HG03565 (cell line): ENCODE data around the gene ATRAID.

ENCODE experiments used
- ATAC-seq: cut with Tn5 transposase; IDR thresholded peaks from one replicate; pipeline ENCODE4 v1.9.1; 2021; ENCODE audit warnings: mild to moderate bottlenecking, moderate library complexity; ENCODE audit not compliant: unreplicated experiment

ATRAID gene

DNA sequence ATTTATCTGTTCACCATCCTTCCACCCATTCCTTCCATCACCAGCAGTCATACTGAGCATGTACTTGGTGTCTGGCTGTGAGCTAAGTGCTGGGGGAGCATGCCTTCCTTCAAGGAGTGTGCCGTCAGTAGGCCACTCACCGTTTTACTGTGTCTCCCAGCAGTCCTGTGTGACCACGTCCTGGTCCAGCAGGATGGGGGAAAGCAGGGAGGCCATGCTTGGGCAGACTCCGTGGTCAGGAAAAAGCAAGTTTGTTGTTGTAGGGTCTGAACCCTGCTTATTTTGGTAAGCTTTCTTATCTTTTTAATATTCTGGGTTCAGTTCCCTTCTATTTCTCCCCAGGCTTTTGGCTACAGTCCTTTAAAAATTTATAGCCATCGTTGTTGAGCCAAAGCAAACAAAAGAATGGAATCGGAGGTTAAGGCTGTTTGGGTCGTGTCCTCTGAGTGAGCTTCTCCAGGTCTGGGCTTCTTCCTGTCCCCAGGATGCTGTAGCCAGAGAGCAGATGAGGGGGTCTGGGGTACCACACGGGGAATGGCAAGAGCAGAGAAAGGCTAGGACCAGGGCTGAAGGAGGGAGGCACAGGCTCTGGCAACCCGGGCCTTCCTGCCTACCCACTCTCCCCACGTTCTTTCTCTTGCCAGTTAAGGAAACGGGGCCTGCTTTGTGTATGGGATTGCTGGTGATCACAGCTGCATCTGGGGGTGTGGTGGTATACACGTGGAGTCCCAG lies 37.5 kb downstream of the ATRAID start:
- no peak for ATAC-seq

- ATAC-seq: no peak
Measured at GRCh38 chr2:27249891-27250651, 38.2 kb downstream of the ATRAID start.

GRCh38 chr2:27250652-27251379 lies 39.0 kb downstream of the ATRAID start:
- no peak for ATAC-seq

GRCh38 chr2:27251766-27252165 lies 39.9 kb downstream of the ATRAID start:
- ATAC-seq: no peak

- ATAC-seq: no peak
Measured at GRCh38 chr2:27255187-27255586, 43.3 kb downstream of the ATRAID start.

DNA sequence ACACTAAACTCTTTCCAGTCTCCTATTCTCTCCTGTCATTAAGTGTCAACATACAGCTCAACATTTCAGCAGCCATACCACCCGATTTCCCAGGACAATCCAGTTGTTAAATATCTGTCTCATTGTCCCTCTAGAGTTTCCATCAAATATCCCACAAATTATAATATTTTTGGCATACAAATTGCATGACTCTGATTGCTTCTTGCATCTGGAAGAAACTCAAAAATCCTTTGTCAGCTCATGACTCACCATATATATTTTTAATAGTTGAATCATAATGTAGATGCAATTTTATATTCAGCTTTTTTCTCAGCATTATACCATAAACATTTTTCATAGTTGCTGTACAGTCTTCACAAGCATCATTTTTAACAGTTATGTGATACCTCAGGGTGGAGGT lies 43.8 kb downstream of the ATRAID start:
- ATAC-seq: no peak

DNA sequence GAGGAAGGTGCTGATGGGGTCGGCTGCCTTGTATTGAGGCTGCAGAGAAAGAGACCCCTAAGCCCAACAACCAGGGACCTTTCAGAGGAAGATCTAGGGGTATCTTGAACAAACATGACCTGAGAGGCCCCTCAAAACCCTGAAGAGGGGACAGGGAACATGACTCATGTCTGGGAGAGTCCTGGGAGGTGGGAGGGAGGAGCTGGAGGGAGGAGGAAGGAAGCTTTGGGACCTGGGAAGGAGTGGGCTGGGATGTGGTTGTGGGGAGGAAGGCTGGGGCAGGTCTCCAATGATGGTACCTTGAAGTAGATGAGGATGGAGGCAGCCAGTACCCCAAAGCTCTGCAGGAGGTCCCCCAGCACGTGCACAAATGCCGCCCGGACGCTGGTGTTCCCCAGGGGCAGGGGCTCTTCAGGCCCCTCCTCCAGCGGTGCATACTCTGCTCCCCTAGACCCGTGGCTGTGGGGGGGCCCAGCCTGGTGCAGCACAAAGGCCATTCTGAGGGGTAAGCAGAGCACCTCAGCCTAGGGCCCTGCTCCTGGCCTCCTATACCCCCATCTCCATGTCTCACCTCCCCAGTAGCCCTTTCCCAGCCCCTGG lies 45.1 kb downstream of the ATRAID start:
- no peak for ATAC-seq

- ATAC-seq: no peak
Measured at GRCh38 chr2:27258051-27258450, 46.2 kb downstream of the ATRAID start.

- no peak for ATAC-seq
Measured at GRCh38 chr2:27261241-27261925, 49.5 kb downstream of the ATRAID start.

GRCh38 chr2:27261926-27262298 lies 50.1 kb downstream of the ATRAID start:
- no peak for ATAC-seq

- ATAC-seq: no peak
Measured at GRCh38 chr2:27262379-27263286, 50.8 kb downstream of the ATRAID start, which contains the start of gene SLC30A3. TSS of gene SLC30A3 (minus strand) at chr2:27263047. CDS start at chr2:27262906, 141 bp downstream.

DNA sequence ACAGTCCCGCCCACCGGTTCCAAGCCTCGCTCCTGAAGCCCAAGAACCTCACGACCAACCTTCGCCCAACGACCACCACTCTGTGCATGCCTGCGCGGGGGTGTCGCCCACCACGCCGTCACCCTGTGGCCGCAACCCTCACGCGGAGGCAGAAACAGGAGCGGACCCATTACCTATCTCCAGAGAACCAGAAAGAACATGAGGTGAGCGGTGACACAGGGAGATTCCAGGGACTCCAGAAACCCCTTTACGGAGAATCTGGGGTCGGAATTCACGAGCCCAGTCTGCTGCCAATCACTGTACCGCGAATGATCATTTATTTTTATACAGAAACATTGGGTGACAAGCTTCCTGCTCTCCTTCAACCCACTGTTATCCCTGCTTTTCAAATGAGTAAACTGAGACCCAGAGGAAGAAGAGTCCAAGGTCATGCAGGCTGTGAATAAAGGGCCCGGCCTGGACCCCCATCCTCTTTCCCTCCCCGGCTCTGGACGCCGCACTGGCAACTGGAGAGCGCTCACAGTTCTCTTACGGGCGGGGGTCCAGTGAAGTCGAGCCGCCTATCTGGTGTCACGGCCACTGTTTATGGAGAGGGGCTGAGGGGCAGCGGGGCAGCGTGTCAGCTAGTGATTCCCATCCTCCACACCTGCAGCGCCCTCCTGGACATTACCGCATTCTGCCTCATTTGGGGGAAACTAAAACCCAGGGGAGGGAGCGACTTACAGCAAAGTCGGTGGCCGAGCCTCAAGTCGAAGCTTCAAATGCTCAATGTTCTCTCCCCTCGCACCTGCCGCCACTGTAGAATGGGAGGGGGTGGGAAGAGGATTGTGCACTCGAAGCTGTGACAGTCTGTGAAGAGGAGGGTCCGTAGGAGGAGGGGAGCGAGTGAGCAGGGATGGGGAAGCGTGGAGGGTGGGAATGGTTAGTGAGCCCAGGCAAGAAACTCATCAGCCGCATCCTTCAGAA lies 51.7 kb downstream of the ATRAID start:
- ATAC-seq: no peak

- ATAC-seq: no peak
Measured at GRCh38 chr2:27264253-27264752, 52.5 kb downstream of the ATRAID start.

DNA sequence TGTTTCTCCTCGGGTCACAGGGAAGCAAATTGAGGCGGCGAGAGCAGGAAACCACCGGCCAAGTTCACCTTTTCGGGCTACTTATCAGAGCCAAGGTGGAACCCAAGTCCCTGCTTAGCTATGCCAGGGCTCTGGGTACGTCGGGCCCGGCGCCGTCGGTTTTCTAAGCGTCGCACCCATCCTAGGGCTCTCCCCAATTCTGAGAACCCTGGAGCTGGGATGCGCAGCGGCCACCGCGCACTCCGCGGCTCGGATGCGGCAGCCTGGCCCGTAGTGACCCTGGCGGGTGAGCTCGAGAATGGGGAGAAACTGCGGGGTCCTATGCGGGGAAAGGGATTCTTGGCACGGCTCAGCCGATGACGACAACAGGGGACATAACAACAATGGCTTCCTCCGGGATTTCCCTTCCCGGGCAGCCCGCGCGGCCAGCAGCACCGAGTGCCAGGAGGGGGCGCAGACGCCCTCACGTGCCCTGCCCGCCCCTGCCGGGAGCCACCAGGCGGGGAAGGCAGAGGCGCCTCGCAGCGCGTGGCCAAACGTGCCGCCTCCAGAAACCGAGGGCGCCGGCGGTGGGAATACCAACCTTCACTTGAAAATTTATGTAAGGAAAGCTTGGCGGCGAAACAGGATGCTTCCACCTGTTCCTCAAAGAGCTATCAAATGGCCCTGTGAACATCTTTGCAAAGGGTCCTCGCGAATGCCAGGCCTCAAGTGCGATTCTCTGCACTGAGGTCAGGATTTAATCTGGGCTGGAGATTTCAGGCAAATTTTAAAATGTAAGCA lies 53.1 kb downstream of the ATRAID start:
- no peak for ATAC-seq

DNA sequence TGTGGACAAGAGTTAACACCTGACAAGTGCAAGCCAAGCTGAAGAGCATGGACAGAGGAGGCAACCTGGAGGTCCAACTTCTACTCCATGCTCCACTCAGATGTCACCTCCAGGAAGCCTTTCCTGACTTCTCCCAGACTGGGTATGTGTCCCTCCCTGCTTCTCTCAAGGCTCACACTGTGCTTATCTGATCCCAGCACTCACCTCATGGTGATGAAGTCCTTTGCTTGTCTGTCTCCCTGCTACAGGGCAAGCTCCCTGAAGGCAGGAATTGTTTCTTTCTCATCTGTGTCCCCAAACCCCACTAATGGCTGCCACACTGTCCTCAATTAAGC lies 53.7 kb downstream of the ATRAID start:
- ATAC-seq: no peak
